ENCODE data around the gene BUD31.

The BUD31 gene
- long read RNA-seq, donor 1, transcript BUD31-202 (6 exons, 1,139 nt): major isoform, 40 of 77 reads
- long read RNA-seq, donor 1, transcript BUD31-201 (6 exons, 1,035 nt): minor isoform, 18 of 77 reads
- long read RNA-seq, donor 1, partial matches to known transcripts: 17 of 77 reads
- long read RNA-seq, donor 1, other reads (novel, unspliced or antisense): 0 of 77 reads
- long read RNA-seq, donor 2, transcript BUD31-202 (6 exons, 1,139 nt): major isoform, 25 of 54 reads
- long read RNA-seq, donor 2, transcript BUD31-201 (6 exons, 1,035 nt): minor isoform, 11 of 54 reads
- long read RNA-seq, donor 2, partial matches to known transcripts: 15 of 54 reads
- long read RNA-seq, donor 2, other reads (novel, unspliced or antisense): 0 of 54 reads
- long read RNA-seq, donor 3, transcript BUD31-201 (6 exons, 1,035 nt): minor isoform, 13 of 31 reads
- long read RNA-seq, donor 3, transcript BUD31-202 (6 exons, 1,139 nt): major isoform, 16 of 31 reads
- long read RNA-seq, donor 3, partial matches to known transcripts: 0 of 31 reads
- long read RNA-seq, donor 3, other reads (novel, unspliced or antisense): 0 of 31 reads
- long read RNA-seq, donor 4, transcript BUD31-202 (6 exons, 1,139 nt): major isoform, 26 of 66 reads
- long read RNA-seq, donor 4, transcript BUD31-201 (6 exons, 1,035 nt): minor isoform, 15 of 66 reads
- long read RNA-seq, donor 4, partial matches to known transcripts: 19 of 66 reads
- long read RNA-seq, donor 4, other reads (novel, unspliced or antisense): 0 of 66 reads
- long read RNA-seq, donor 5, transcript BUD31-202 (6 exons, 1,139 nt): major isoform, 48 of 80 reads
- long read RNA-seq, donor 5, transcript BUD31-201 (6 exons, 1,035 nt): minor isoform, 25 of 80 reads
- long read RNA-seq, donor 5, partial matches to known transcripts: 0 of 80 reads
- long read RNA-seq, donor 5, other reads (novel, unspliced or antisense): 6 of 80 reads
- long read RNA-seq, donor 6, transcript BUD31-202 (6 exons, 1,139 nt): major isoform, 29 of 54 reads
- long read RNA-seq, donor 6, transcript BUD31-201 (6 exons, 1,035 nt): minor isoform, 12 of 54 reads
- long read RNA-seq, donor 6, partial matches to known transcripts: 12 of 54 reads
- long read RNA-seq, donor 6, other reads (novel, unspliced or antisense): 0 of 54 reads
- long read RNA-seq, donor 7, transcript BUD31-202 (6 exons, 1,139 nt): major isoform, 48 of 100 reads
- long read RNA-seq, donor 7, transcript BUD31-201 (6 exons, 1,035 nt): minor isoform, 27 of 100 reads
- long read RNA-seq, donor 7, partial matches to known transcripts: 24 of 100 reads
- long read RNA-seq, donor 7, other reads (novel, unspliced or antisense): 0 of 100 reads
- long read RNA-seq, donor 8, transcript BUD31-201 (6 exons, 1,035 nt): minor isoform, 22 of 56 reads
- long read RNA-seq, donor 8, transcript BUD31-202 (6 exons, 1,139 nt): major isoform, 33 of 56 reads
- long read RNA-seq, donor 8, partial matches to known transcripts: 0 of 56 reads
- long read RNA-seq, donor 8, other reads (novel, unspliced or antisense): 0 of 56 reads

- peak; percentile 100 for DNase-seq
Observed at GRCh38 chr7:99408379-99409191, at the start of gene BUD31, which contains the start of gene PDAP1. BUD31 (plus strand) TSS chr7:99408969; CDS start chr7:99411093, 2,124 bp downstream. PDAP1 (minus strand) TSS chr7:99408597; CDS start chr7:99408548, 49 bp downstream.

- DNase-seq: no peak
Observed at GRCh38 chr7:99359465-99360154, 49.2 kb upstream of the BUD31 start.

- DNase-seq: no peak
Observed at GRCh38 chr7:99362801-99363200, 46.0 kb upstream of the BUD31 start.

- no peak for DNase-seq
Observed at GRCh38 chr7:99363286-99363685, 45.5 kb upstream of the BUD31 start.

- no peak for DNase-seq
Observed at GRCh38 chr7:99365318-99366141, 43.2 kb upstream of the BUD31 start.

- no peak for DNase-seq
Observed at GRCh38 chr7:99366646-99367045, 42.1 kb upstream of the BUD31 start.

GRCh38 chr7:99368750-99369389, 39.9 kb upstream of the BUD31 start:
- DNase-seq: no peak

GRCh38 chr7:99369767-99370391, 38.9 kb upstream of the BUD31 start:
- peak; percentile 32 for DNase-seq

- DNase-seq: no peak
Observed at GRCh38 chr7:99371376-99371920, 37.3 kb upstream of the BUD31 start.

GRCh38 chr7:99372275-99373090, 36.3 kb upstream of the BUD31 start:
- peak; percentile 74 for DNase-seq

GRCh38 chr7:99373091-99374066, 35.4 kb upstream of the BUD31 start:
- no peak for DNase-seq

- peak; percentile 73 for DNase-seq
Observed at GRCh38 chr7:99374111-99375064, 34.4 kb upstream of the BUD31 start, which contains the start of gene ARPC1B. ARPC1B (plus strand) TSS chr7:99374730; CDS start chr7:99385715, 10,985 bp downstream.

- DNase-seq: peak; percentile 60
Observed at GRCh38 chr7:99375070-99375807, 33.5 kb upstream of the BUD31 start.
